ENCODE results near the gene NTRK1. TPM values are rescaled to one million over a fixed set of nuclear protein-coding genes. Genes with fewer than 3 reads are reported as not detected.

Gene NTRK1
- total and polyA plus RNA-seq, 8 donors, result 0.23 to 1.2 (median 0.92) TPM; not detected in 3

DNA sequence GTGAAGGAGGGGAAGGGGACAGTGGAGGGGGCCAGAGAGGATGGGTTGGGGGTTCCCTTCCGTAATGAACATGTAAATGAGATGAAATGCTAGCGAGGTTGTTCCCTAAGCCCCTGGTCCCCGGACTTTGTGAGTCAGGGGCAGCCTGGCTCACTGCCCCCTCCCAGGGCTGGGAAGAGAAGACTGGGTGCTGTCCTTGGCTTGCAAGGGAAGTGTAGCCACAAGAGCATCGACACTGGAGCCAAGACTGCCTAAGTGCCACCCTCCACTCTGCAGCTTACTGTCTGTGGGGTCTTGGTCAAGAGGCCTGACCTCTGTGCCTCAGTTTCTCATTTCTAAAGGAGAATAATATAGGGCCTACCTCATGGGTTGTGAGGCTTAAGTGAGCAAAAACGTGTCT is 33.3 kb downstream of the NTRK1 start:
- DNase-seq, result peak in 1 of 2 donors; percentile 35
- Histone ChIP-seq H3K27me3 (peaks cover 5 to 65% (median 16%) of the 10 kb centered on the region in 3 donors), H3K9me3 (no peaks in the 10 kb centered on the region), H3K4me3 (peak overlapping the region; percentile 39 to 47 (median 43)), H3K36me3 (no peaks in the 10 kb centered on the region), H3K4me1 (peaks cover 19 to 65% (median 30%) of the 10 kb centered on the region in 4 donors), H3K27ac (peak overlapping the region; percentile 74 to 91 (median 85))
- intact Hi-C loops (cut with DNase I; ENCODE audit: low total_unique reads), result no loop called here
- TF ChIP-seq EP300 (IDR thresholded peaks at IDR 0.05) (no peak), CTCF (IDR thresholded peaks at IDR 0.05) (no peak), POLR2A (IDR thresholded peaks at IDR 0.05) (no peak), POLR2AphosphoS5 (IDR thresholded peaks at IDR 0.05) (no peak)
- WGBS, 5 donors, result 38 to 51% (median 47%) methylated on average over 5 of the region's 5 CpGs

- Histone ChIP-seq H3K27ac (peak overlapping the region; percentile 74 to 91 (median 85)), H3K4me1 (peaks cover 19 to 71% (median 32%) of the 10 kb centered on the region in 4 donors), H3K9me3 (no peaks in the 10 kb centered on the region), H3K4me3 (peak overlapping the region; percentile 39 to 47 (median 43)), H3K36me3 (no peaks in the 10 kb centered on the region), H3K27me3 (peaks cover 5 to 73% (median 23%) of the 10 kb centered on the region in 3 donors)
- TF ChIP-seq CTCF (IDR thresholded peaks at IDR 0.05) (no peak), POLR2AphosphoS5 (IDR thresholded peaks at IDR 0.05) (peak in 1 of 3 donors; percentile 7)
- peak in 1 of 2 donors; percentile 66 for DNase-seq
- 62 to 69% (median 68%) methylated on average over 7 to 12 of the region's 12 CpGs for WGBS, 5 donors
- intact Hi-C loops (cut with DNase I; ENCODE audit: low total_unique reads), result no loop called here
These were observed 34.2 kb downstream of the NTRK1 start for GRCh38 chr1:156894711-156895454.

GRCh38 chr1:156895455-156895812 is 34.8 kb downstream of the NTRK1 start:
- DNase-seq, result no peak
- Histone ChIP-seq H3K27ac (peak overlapping the region in 4 of 5 donors; percentile 79 to 91 (median 86)), H3K4me3 (peak overlapping the region in 1 of 4 donors; percentile 45), H3K36me3 (no peaks in the 10 kb centered on the region), H3K4me1 (peaks cover 19 to 72% (median 30%) of the 10 kb centered on the region in 4 donors), H3K27me3 (peaks cover 5 to 79% (median 25%) of the 10 kb centered on the region in 3 donors), H3K9me3 (no peaks in the 10 kb centered on the region)
- TF ChIP-seq CTCF (IDR thresholded peaks at IDR 0.05) (no peak), POLR2A (IDR thresholded peaks at IDR 0.05) (no peak), EP300 (IDR thresholded peaks at IDR 0.05) (no peak), POLR2AphosphoS5 (IDR thresholded peaks at IDR 0.05) (no peak)
- 66 to 81% (median 75%) methylated on average over 4 of the region's 4 CpGs for WGBS, 5 donors
- intact Hi-C loops (cut with DNase I; ENCODE audit: low total_unique reads), result no loop called here

- TF ChIP-seq CTCF (IDR thresholded peaks at IDR 0.05), result no peak
- no peak for TF ChIP-seq POLR2AphosphoS5 (IDR thresholded peaks at IDR 0.05)
- TF ChIP-seq POLR2A (IDR thresholded peaks at IDR 0.05), result no peak
- no peak for TF ChIP-seq EP300 (IDR thresholded peaks at IDR 0.05)
- no peaks in the 10 kb centered on the region for H3K36me3 ChIP-seq
- no peaks in the 10 kb centered on the region for H3K9me3 ChIP-seq
- no peak for DNase-seq
- intact Hi-C loops (cut with DNase I; ENCODE audit: low total_unique reads), result no loop called here
- H3K27ac ChIP-seq, result peak overlapping the region in 4 of 5 donors; percentile 57 to 91 (median 86)
- no peak overlapping the region for H3K4me3 ChIP-seq
- peaks cover 19 to 77% (median 33%) of the 10 kb centered on the region in 4 donors for H3K4me1 ChIP-seq
- WGBS, 5 donors, result 88 to 94% (median 92%) methylated on average over 6 of the region's 6 CpGs
- H3K27me3 ChIP-seq, result peaks cover 5 to 84% (median 25%) of the 10 kb centered on the region in 3 donors
These were observed 35.3 kb downstream of the NTRK1 start for GRCh38 chr1:156895927-156896326.

Measured in stomach (tissue), 9 donors.